LNCAP (cell line): ENCODE results near the gene MEF2C.

Source experiments
- TF ChIP-seq, protein P1 (sequence below): fragments of 450-650 bp; IDR thresholded peaks from 2 replicates; pipeline ENCODE4 v1.5.1; 2017; ENCODE audit warnings: mild to moderate bottlenecking

The MEF2C gene

DNA sequence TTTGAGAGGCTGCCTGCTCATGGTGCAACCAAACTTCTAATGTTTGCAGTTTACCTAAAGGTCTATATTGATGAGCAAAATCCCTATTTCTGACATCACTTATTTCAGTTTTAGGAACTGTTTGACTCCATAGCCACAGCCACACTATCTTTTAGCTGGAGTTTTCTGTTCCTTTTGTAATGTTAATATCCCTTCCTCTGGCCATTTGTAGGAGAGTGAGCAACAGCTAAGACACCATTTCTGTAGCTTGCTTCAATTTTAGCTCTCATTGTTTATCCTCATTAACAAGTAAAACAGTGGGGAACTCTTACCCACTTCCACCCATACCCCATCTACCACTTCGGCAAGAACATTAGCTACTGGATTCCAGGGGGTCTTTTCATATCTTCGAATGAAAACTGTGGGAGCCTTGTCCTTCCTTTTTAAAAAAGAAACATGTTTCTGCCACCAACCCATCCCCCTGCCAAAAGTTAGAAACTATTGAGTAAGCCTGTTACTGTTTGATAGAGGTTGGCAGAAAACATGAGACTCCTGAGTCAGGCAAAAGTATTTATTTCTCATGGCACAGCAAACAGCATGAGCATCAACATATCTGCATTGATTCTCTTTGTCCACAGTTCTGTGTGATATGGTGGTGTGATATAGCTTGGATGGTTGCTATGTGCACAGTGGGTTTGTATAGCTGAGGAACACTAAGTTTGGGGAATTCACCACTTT lies 174.1 kb downstream of the MEF2C start:
- TF ChIP-seq, protein P1, sequence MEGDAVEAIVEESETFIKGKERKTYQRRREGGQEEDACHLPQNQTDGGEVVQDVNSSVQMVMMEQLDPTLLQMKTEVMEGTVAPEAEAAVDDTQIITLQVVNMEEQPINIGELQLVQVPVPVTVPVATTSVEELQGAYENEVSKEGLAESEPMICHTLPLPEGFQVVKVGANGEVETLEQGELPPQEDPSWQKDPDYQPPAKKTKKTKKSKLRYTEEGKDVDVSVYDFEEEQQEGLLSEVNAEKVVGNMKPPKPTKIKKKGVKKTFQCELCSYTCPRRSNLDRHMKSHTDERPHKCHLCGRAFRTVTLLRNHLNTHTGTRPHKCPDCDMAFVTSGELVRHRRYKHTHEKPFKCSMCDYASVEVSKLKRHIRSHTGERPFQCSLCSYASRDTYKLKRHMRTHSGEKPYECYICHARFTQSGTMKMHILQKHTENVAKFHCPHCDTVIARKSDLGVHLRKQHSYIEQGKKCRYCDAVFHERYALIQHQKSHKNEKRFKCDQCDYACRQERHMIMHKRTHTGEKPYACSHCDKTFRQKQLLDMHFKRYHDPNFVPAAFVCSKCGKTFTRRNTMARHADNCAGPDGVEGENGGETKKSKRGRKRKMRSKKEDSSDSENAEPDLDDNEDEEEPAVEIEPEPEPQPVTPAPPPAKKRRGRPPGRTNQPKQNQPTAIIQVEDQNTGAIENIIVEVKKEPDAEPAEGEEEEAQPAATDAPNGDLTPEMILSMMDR: no peak

DNA sequence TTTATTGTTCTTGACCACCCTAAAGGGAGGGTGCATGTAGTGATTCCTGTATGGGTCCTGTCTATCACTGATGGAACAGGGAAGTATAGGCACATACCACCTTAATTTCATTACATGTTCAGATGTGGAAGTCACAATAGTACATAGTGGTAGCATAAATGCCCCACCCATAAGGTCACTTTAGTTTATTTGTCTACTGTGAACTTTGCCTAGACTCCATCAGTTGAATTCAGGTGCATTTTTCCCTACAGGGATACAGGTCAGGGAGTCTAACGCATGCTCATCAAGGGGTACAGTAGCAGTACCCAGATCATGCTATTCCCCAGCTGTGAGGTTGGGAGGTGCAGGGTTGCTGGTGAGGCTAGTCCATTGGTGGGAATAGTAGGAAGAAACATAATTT lies 175.0 kb downstream of the MEF2C start:
- TF ChIP-seq, protein P1: no peak

DNA sequence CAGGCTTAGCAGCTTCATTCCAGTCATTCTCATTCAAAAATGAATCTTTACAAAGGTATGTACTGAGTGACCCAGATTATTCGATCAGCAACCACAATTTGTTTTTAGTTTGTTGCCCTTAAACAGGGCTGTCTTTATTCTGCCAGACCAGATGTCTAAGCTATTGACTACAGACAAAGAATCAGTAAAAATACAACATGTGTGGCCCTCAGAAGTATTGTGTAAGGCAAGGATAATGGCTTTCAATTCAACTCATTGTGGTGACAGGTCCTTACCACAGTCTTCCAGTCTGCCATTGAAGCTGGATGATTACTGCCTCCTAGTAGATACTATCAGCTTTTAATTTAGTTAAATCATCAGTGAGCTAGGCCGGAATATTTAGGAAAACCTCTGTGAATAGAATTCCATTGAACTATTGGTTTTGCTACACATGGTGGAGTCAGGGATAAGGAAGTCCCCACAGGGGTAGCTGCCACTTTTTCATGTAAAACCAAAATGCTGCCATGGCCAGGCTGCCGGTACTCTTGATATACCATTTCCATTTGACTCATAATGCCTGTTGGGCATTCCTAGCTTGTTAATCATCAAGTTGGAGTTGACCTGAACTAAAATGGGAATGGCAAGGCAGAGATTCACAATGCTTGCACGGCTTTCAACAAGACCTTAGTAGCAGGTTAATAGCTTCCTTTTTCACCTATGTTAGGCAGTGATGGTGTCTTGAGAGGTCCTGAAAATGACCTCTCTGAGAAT lies 175.6 kb downstream of the MEF2C start:
- TF ChIP-seq, protein P1: no peak

DNA sequence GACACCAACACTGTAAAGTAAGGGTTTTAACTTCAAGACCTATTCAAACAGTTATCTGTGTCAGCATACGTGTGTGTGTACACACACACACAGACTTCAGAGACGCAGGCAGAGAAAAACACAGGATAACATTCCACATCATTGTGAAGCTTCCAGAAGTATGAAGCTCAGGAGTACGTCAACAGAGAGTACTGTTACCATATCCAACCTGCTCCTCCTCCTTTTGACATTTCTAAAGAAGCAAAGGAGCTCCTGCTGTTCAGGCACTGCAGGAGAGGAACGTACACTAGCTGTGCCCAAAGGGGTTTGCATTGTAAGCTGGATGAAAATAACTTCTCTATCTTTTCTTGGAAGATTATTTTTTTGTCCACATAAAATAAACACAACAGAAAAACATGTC lies 180.7 kb downstream of the MEF2C start:
- TF ChIP-seq, protein P1: no peak

DNA sequence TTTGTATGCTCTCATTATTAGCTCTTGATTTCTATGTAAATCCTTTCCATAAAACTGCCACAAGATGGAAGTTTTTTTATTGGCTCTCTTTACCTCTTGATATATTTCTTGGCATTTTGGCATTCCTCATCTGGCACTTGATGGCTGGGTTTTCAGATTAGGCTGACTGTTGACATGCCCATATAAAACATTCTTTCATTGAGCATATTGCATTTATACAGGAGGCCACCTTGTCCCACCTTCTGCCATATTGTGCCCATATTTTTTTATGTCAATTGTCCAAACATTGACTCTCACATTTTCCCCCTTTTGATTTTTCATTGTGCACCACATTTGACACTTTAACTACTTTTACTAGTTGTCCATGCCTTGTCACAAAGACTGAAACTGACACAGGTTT lies 182.9 kb downstream of the MEF2C start:
- TF ChIP-seq, protein P1: no peak

DNA sequence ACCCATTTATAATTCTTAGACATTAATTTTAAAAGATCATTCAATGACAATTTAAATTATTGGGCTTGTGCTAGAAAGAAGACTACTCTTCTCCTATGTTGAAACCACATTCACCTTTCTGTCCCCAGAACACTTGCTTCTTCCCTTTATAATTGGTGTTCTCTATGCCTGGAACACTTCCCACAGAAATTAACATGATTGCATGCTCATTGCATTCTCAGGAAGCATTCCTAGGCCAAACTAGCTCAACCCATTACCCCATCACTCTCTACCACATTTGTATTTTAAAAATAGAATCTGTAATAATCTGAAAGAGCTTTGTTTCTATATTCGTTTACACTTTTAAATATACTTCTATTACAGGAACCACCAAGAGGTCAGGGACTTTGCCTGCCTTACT lies 184.7 kb downstream of the MEF2C start:
- TF ChIP-seq, protein P1: no peak

DNA sequence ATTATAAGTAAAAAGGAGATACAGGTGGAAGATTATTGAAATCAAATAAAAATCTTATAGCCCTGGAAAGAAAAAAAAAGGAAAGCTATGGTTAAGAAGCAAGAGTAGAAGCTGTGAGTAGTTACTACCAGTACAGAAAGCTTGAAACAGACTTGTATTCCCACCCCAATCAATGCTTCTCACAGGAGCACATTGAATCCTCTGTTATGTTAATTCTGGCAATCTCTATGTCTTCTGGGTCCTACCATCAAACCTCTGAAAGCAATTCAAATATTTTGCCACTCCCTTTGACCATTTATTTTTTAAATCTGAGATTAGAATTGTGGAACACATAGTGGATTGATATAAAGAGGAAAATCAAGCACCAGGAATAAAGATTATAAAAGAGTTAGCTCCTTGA lies 186.5 kb downstream of the MEF2C start:
- TF ChIP-seq, protein P1: no peak
